Lower leg skin (tissue), 3 donors: ENCODE measurements around the gene CLDN34.

ENCODE experiments used
- POLR2A ChIP-seq, 2 donors: fragments of 450-650 bp; IDR thresholded peaks; one replicate each; pipeline ENCODE4 v1.6.1; 2016 to 2017; ENCODE audit warnings: antibody characterized with exemption in 2 of 2, mild to moderate bottlenecking in 1 of 2, moderate library complexity in 1 of 2
- TF ChIP-seq, protein P1 (sequence below), 3 donors: fragments of 450-650 bp; IDR thresholded peaks; one replicate each; pipeline ENCODE4 v1.5.1; 2016; ENCODE audit warnings: antibody characterized with exemption in 3 of 3, mild to moderate bottlenecking in 3 of 3, moderate library complexity in 2 of 3

- TF ChIP-seq, protein P1, sequence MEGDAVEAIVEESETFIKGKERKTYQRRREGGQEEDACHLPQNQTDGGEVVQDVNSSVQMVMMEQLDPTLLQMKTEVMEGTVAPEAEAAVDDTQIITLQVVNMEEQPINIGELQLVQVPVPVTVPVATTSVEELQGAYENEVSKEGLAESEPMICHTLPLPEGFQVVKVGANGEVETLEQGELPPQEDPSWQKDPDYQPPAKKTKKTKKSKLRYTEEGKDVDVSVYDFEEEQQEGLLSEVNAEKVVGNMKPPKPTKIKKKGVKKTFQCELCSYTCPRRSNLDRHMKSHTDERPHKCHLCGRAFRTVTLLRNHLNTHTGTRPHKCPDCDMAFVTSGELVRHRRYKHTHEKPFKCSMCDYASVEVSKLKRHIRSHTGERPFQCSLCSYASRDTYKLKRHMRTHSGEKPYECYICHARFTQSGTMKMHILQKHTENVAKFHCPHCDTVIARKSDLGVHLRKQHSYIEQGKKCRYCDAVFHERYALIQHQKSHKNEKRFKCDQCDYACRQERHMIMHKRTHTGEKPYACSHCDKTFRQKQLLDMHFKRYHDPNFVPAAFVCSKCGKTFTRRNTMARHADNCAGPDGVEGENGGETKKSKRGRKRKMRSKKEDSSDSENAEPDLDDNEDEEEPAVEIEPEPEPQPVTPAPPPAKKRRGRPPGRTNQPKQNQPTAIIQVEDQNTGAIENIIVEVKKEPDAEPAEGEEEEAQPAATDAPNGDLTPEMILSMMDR (IDR thresholded peaks at IDR 0.05), result no peak
- TF ChIP-seq POLR2A (IDR thresholded peaks at IDR 0.05), result no peak
Measured at GRCh38 chrX:9921407-9921806, 45.8 kb upstream of the CLDN34 start.
